Glutamatergic neuron (in vitro differentiated cells): Measurements from ENCODE around the gene SMG6. TPM values are rescaled to one million over a fixed set of nuclear protein-coding genes. Genes with fewer than 3 reads are reported as not detected.

ENCODE experiments used
- DNase-seq: peaks from one replicate; pipeline ENCODE4 v3.0.0; 2022
- H3K27ac Mint-ChIP-seq: one replicate; pipeline ENCODE4 v1.8.0; 2020; ENCODE audit warnings: mild to moderate bottlenecking, mixed read lengths, inconsistent platforms; ENCODE audit not compliant: unreplicated experiment
- H3K27me3 Mint-ChIP-seq: one replicate; pipeline ENCODE4 v1.8.0; 2020; ENCODE audit warnings: mild to moderate bottlenecking, moderate library complexity, mixed read lengths, inconsistent platforms; ENCODE audit not compliant: unreplicated experiment
- H3K36me3 Mint-ChIP-seq: one replicate; pipeline ENCODE4 v1.8.0; 2020; ENCODE audit warnings: mild to moderate bottlenecking, mixed read lengths, inconsistent platforms; ENCODE audit not compliant: unreplicated experiment
- H3K4me1 Mint-ChIP-seq: one replicate; pipeline ENCODE4 v1.8.0; 2020; ENCODE audit warnings: mild to moderate bottlenecking, low read depth, mixed read lengths, inconsistent platforms; ENCODE audit not compliant: unreplicated experiment
- H3K4me3 Mint-ChIP-seq: one replicate; pipeline ENCODE4 v1.8.0; 2020; ENCODE audit warnings: mild to moderate bottlenecking, mixed read lengths, inconsistent platforms; ENCODE audit not compliant: unreplicated experiment
- H3K9me3 Mint-ChIP-seq: one replicate; pipeline ENCODE4 v1.8.0; 2020; ENCODE audit warnings: mild to moderate bottlenecking, moderate library complexity, mixed read lengths, inconsistent platforms; ENCODE audit not compliant: unreplicated experiment
- total RNA-seq: library from RNA; stranded (reverse); fragmentation: NEBNext Ultra II Directional; extraction: Animal tissue kit (Norgen Biotek cat#: 25700); gene quantifications from one replicate; pipeline ENCODE4 v1.2.1, GENCODE V29; 2021; ENCODE audit not compliant: unreplicated experiment
- TF ChIP-seq, protein P1 (sequence below): fragments of 200-600 bp; sonication (generic); IDR thresholded peaks from one replicate; pipeline ENCODE4 v1.5.0; 2021; ENCODE audit not compliant: partially characterized antibody, unreplicated experiment

Gene SMG6
- total RNA-seq, 1 donor from 2014 or later = 42.7 TPM

DNA sequence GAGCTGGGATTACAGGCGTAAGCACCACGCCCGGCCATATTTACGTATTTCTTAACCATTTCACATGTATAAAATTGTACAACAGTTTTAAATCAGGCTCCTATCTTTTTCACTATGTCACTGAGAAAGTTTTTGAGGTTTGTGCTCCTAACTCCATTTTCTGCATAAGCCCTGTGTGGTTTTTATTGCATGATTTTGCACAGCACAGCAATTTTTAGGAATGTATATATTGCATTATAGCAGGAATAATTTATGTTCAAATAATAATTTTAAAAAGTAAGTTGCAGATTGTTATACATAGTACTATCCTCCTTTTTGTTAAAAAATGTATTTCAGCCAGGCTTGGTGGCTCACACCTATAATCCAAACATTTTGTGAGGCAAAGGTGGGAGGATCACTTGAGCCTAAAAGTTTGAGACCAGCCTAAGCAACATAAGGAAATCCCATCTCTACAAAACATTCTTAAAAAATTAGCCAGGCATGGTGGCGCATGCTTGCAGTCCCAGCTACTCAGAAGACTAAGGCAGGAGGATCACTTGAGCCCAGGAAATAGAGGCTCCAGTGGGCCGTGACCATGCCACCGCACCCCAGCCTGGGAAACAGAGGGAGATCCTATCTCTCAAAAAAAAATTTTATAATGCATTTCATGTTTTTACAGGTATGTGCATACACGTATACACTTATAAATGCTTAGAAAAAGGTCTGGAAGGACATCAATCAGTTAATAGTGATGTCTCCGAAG is 26.0 kb downstream of the SMG6 start:
- H3K4me3 Mint-ChIP-seq = no peak overlapping the region
- peaks cover 2% of the 10 kb centered on the region for H3K27me3 Mint-ChIP-seq
- peaks cover under 1% of the 10 kb centered on the region for H3K4me1 Mint-ChIP-seq
- no peaks in the 10 kb centered on the region for H3K9me3 Mint-ChIP-seq
- TF ChIP-seq, protein P1, sequence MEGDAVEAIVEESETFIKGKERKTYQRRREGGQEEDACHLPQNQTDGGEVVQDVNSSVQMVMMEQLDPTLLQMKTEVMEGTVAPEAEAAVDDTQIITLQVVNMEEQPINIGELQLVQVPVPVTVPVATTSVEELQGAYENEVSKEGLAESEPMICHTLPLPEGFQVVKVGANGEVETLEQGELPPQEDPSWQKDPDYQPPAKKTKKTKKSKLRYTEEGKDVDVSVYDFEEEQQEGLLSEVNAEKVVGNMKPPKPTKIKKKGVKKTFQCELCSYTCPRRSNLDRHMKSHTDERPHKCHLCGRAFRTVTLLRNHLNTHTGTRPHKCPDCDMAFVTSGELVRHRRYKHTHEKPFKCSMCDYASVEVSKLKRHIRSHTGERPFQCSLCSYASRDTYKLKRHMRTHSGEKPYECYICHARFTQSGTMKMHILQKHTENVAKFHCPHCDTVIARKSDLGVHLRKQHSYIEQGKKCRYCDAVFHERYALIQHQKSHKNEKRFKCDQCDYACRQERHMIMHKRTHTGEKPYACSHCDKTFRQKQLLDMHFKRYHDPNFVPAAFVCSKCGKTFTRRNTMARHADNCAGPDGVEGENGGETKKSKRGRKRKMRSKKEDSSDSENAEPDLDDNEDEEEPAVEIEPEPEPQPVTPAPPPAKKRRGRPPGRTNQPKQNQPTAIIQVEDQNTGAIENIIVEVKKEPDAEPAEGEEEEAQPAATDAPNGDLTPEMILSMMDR = no peak
- peaks cover 5% of the 10 kb centered on the region for H3K36me3 Mint-ChIP-seq
- DNase-seq = no peak
- H3K27ac Mint-ChIP-seq = no peak overlapping the region

DNA sequence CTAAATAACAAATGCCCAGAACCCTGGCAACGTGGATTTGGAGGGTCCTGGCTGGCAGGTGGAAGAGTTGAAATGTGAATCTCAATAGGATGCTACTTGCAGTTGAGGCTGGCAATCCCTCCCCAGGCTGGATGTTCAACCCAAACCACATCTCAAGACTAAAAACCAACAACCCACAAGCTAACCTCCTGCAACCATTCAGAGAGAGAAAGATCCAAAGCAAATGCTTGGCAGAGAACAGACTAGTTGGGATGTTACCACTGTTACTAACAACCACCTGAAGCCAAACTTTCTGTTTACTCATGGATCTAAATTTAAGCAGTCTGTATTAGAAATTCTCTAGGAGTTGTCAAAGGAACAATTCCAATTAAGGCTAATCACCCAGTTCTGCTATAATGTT is 27.9 kb downstream of the SMG6 start:
- H3K4me3 Mint-ChIP-seq = no peak overlapping the region

DNA sequence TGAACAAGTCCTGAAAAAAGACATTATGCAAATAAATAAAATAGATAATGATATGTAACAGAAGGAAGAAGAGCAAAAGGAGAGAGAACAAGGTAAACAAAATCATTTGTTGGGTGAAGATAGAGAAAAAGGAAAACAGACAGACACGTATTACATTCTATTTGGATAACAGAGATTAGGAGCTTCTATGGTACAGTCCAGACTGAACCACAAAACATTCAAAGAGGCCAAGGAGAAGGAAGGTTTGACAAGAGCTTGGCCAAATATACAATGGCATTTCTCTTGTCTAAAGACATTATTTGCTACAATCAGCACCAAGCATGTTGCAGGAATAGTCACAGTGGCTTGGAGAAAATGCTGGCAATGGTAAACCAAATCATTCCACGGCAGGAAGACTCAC is 29.2 kb downstream of the SMG6 start:
- DNase-seq = no peak
- TF ChIP-seq, protein P1 = no peak
- no peaks in the 10 kb centered on the region for H3K4me1 Mint-ChIP-seq
- H3K36me3 Mint-ChIP-seq = no peaks in the 10 kb centered on the region
- no peak overlapping the region for H3K27ac Mint-ChIP-seq
- H3K27me3 Mint-ChIP-seq = peaks cover 2% of the 10 kb centered on the region
- H3K9me3 Mint-ChIP-seq = no peaks in the 10 kb centered on the region
- H3K4me3 Mint-ChIP-seq = no peak overlapping the region

More for the DNA sequence above, 27.9 kb downstream of the SMG6 start:
- no peak for DNase-seq
- TF ChIP-seq, protein P1 = no peak
- H3K27me3 Mint-ChIP-seq = peaks cover 2% of the 10 kb centered on the region
- no peaks in the 10 kb centered on the region for H3K36me3 Mint-ChIP-seq
- H3K4me1 Mint-ChIP-seq = no peaks in the 10 kb centered on the region
- H3K9me3 Mint-ChIP-seq = no peaks in the 10 kb centered on the region
- H3K27ac Mint-ChIP-seq = no peak overlapping the region

DNA sequence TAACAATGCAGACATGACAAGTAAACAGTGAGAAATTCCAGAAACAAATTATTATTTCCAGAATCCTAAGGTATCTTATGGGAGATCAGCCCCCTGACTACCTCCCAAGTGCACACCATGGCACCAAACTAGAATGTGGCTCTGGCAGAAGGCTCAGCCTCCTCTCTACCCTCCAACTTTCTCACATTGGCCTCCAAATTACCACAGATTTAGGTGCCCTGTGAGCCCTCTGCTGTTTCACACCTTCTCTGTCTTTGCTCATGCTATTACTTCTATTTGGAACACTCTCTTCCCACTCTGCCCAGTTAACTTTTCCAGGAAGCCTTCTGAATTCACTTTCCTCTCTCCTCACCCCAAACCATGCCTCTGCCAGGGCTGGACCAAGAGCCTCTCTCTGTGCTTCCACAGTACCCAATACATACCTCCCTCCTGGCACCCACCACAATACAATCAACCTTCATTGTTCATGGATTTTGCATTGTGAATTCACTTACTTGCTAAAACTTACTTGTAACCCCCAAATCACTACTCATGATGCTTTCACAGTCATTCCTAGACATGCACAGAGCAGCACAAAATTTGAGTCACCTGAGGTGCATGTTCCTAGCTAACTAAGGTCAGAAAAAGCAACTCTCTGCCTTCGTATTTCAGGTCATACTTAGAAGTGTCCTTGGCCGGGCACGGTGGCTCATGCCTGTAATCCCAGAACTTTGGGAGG is 31.4 kb downstream of the SMG6 start:
- Mint-ChIP-seq H3K27ac (no peak overlapping the region), H3K4me3 (no peak overlapping the region), H3K4me1 (no peaks in the 10 kb centered on the region), H3K27me3 (peaks cover 2% of the 10 kb centered on the region), H3K9me3 (no peaks in the 10 kb centered on the region), H3K36me3 (no peaks in the 10 kb centered on the region)
- DNase-seq = no peak
- TF ChIP-seq, protein P1 = no peak

DNA sequence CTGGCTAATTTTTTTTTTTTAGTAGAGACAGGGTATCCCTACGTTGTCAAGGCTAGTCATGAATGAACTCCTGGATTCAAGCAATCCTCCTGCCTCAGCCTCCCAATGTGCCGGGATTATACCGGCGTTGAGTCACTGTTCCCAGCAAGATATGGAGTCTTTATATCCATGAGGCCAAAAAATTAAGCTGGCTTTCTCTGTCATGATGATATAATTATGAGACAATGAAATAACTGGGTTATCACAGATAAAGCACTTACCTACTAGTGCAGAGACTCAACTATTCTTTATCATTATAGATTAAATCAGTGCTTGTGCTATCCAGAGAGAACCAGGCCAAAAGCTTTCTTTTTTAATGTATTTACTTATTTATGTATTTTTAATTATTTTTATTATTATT is 36.2 kb downstream of the SMG6 start:
- H3K36me3 Mint-ChIP-seq = no peaks in the 10 kb centered on the region
- H3K27me3 Mint-ChIP-seq = peaks cover 2% of the 10 kb centered on the region
- H3K27ac Mint-ChIP-seq = no peak overlapping the region
- H3K4me3 Mint-ChIP-seq = no peak overlapping the region
- TF ChIP-seq, protein P1 = no peak
- H3K9me3 Mint-ChIP-seq = no peaks in the 10 kb centered on the region
- no peaks in the 10 kb centered on the region for H3K4me1 Mint-ChIP-seq
- no peak for DNase-seq
